HG03103 (cell line): ENCODE data around the gene ZNF732.
"Not testable (repeated sequence)": the region's sequence is repeated elsewhere in the genome, so short reads cannot be mapped to it uniquely, and the experiment has no call there.

Source experiments
- ATAC-seq: cut with Tn5 transposase; IDR thresholded peaks from one replicate; pipeline ENCODE4 v1.9.1; 2021; ENCODE audit warnings: low read depth; ENCODE audit not compliant: unreplicated experiment

The ZNF732 gene

DNA sequence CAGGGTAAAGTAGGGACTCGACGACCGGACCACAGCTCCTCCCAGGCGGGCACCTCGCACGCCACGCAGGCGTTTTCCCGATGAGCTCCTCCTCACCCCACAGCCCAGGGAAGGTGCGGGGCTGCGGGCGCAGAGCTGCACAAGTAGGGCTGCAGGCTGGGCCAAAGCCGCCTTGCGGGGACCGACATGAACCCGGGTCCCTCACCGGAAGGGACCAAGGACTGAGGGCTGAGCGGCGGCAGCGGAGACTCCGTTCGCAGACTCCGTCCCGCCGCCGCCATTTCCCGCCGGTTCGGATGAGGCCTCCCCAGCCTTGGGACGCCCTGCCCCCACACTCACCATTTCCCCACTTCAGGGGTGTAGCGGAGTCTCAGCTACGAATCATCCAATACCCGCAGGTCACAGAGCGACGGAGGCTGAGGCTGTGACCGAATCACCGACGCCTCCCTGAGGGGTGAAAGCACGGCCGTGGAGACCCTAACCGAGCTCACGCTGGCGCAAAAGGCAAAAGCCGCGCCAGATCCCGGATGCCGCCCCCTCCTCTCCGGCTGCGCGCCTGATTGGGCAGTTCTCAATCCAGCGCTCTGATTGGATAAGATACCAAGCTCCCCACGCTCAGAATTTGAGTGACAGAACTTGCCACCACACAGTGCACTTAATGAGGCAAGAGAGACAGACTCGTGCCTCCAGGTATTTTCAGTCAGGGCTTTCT, at the start of gene ZNF732:
Gene ZNF732 (minus strand): TSS at position 506 of the 712 bp plus-strand sequence. CDS start 164 bp downstream, at position 342.
- ATAC-seq: no peak

DNA sequence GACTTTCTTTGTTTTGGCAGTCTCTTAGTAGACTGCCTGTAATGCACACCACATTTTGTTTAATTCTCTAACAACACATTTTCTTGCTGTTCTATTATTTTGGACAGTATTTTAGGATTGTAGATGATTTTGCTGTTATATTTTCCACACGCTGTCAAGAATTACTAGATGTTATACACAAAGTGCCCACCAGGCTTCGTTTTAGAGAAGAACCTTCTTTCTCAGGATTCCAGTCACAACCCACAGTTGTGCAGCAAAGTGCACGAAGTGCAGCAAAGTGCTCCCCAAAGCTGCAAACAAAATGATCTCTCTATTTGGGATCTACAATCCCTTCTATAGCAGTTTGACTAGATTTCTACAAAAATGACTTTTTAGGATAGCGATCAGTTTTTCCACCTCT, 34.7 kb upstream of the ZNF732 start:
- ATAC-seq: no peak

DNA sequence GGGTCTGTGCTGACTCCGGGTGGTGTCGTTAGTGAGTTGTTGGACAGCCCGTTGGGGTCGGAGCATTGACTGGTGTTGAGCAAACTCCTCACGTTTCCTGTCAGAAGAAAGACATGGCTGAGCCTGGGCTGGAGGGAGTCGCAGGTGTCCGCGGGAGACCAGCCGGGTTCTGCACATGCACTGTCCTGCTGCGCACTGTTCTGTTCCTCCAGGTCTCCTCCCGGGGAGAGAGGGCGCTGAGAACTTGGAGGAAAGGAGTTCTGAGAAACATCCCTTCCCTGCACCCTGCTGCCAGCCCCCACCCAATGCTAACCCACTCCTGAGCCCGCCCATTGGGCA, 33.5 kb upstream of the ZNF732 start:
- ATAC-seq: no peak

DNA sequence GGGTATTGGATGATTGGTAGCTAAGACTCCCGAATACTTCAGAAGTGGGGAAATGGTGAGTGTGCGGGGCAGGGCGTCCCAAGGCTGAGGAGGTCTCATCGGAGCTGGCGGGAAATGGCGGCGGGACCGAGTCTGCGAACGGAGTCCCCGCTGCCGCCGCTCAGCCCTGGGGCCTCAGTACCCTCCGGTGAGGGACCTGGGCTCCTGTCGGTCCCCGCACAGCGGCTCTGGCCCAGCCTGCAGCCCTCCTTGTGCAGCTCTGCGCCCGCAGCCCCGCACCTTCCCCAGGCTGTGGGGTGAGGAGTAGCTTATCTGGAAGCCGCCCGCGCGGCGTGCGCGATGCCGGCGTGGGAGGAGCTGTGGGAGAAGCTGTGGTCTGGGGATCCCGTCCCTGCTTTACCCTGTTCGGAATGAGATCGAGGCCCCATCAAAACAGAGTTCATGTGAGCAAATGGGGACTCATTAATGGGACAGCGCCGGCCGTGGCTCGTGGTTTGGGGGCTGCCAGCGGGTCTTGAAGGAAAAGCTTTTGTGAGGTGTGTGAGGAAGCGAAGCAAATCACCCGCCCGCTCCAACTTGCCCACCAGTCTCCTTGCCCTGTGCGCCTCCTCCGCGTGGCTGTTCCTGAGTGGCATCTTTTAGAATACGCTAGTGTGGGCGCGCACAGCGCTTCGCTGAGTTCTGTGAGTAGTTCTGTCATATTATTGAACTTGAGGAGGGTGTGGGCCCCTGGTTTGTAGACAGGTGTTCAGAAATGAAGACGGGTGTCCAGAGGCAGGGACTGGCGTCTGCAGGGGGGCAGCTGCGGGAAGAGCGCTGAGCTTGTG, 32.9 kb upstream of the ZNF732 start:
- peak; percentile 24 for ATAC-seq

DNA sequence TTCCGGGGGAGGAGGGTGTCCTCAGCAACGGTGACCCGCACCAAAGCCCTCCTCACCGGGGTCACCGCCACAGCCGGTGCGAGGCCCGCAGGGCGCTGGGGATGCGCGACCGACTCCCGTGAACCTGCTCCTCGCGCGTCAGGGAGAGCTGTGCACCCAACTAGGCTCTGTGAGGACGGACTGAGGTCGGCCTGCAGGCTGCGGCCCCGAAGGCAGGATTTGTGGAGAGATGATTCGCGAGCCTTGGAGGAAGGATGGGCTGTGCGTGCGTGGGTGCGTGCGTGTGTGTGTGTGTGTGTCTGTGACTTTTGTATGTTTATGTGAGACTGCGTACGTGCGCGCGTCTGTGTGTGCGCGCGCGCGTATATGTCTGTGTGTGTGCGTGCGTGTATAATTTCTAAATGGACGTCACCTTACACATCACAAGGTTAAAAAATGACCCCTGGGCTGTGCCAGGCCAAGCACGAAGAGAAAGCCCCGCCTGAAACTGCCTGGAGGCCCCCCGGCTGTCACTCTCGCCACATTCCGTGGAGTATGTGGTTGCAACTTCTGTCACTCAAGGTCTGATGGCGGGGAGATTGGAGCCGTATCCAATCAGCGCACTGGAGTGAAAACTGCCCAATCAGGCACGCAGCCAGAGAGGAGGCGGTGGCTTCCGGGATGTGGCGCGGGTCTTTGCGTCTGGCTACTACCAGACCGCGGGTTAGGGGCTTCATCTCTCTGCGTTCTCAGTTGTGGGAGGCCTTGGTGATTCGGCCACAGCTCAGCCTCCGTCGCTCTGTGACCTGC, 32.1 kb upstream of the ZNF732 start, which contains the start of gene ZNF141:
Gene ZNF141 (plus strand): TSS at position 672 of the 789 bp plus-strand sequence. CDS start 170 bp downstream, outside the sequence.
- ATAC-seq: peak; percentile 95

DNA sequence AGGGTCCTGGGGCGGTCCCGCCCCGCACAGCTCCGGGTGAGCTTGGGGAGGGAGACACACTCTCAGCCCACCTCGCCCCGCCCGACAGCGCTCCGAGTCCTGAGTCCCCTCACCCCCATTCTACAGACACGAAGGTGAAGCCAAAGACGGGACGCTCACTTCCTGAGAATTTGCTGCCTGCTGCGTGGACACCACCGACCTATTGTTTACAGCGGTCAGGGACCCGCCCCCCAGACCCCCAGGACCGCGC, 31.5 kb upstream of the ZNF732 start:
- peak; percentile 3 for ATAC-seq

DNA sequence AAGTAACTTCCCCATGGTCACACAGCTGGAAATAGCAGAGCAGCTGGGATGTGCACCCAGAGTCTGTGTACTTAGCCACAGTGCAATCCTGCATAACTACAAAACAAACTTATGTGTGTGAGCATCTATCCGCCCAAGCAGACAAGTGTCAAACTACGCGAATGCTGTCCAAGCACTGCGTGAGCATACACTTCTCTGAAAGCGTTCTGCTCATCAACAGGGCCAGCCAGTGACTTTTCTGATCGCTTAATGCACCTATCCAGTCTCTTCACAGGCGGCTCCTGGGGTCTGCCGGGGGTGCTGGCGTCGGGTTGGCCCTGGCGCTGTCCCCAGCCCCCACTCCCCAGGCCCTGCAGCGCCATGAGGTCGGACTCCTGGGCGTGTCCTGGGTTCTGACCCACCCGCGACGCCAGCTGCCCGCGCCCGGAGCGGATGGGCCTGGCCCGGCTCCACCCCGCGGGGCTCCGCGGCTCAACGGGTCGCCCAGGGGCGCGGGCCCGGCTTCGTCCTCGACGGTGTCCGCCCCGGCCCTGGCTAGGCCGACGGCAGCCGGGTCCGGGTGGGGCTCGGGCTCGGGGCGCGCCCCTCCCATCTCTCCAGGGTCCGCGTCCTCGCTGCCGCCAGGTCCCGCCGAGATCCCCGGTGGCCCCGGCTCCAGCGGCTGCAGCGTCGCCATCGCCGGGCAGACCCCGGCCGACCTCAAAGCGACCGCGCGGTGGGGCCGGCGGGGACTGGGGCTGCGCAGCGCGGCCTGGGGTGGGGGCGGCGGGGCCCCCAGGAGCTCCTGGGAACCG, 31.0 kb upstream of the ZNF732 start:
- ATAC-seq: no peak

DNA sequence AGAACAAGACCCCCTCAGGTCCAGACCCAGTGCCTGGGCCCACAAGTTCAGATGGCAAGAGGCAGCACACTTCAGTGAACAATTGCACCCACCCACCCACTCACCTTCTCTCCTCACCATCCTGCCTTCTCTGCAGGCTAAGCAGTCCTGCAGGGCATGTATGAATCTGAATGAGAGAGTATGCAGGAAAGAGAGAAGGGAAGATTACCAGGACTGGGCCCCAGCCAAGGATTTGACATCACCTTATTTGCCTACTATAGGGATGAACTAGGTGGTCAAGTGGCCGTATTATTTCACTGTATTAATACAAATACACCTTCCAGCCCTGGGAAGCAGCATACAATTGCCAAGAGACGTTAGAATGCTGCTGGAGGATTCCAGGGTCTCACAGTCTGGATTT, 30.2 kb upstream of the ZNF732 start:
- no peak for ATAC-seq

DNA sequence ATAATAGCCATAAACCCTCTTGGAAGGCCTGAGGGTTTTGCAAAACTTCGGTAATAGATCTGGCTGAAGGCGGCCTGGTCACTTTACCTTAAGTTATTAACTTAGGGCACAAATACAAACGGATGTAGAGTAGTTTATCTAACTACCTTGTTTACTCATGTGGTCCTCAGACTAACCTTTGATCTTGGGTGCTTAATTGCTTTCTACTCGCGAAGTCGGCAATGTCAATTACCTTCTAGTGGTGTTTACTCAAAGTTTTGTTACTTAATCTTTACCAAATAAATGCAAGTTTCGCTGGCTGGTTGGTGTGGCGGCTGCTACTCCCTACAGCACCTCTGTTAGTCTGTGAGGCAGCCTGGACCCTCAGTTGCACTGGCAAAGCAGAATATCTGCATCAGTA, 23.5 kb upstream of the ZNF732 start:
- ATAC-seq: no peak

DNA sequence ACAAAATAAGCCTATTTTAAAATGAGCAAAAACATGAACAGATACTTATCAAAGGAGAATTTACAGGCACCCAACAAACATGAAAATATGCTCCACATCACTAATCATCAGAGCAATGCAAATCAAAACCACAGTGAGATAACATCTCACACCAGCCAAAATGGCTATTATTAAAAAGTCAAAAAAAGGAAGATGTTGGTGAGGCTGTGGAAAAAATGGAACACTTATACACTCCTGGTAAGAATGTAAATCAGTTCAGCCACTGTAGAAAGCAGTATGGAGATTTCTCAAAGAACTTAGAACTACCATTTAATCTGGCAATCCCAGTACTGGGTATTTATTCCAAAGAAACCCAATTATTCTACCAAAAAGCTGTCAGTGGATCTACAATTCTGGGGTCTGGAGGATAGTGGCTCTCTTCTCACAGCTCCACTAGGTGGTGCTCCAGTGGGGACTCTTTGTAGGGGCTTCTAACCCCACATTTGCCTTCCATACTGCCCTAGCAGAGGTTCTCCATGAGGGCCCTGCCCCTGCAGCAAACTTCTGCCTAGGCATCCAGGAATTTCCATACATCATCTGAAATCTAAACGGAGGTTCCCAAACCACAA, 9.1 kb upstream of the ZNF732 start:
- ATAC-seq: no peak

DNA sequence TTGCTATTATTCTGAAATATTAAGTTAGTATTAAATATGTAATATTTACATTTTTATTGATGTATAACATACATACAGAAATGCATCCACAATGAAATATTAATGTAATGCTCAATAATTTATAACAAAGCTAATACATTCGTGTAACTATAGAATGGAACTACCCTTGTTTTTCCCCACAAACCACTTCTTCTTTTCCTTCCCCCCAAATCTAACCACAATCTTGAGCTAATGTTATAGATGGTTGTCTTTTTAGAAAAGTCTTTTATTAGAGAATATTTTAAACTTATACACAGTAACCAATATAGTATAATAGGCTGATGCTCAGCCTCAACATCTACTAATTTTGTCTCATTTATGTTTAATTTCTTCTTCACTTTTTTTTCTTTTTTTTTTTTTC, 4.5 kb upstream of the ZNF732 start:
- no peak for ATAC-seq

DNA sequence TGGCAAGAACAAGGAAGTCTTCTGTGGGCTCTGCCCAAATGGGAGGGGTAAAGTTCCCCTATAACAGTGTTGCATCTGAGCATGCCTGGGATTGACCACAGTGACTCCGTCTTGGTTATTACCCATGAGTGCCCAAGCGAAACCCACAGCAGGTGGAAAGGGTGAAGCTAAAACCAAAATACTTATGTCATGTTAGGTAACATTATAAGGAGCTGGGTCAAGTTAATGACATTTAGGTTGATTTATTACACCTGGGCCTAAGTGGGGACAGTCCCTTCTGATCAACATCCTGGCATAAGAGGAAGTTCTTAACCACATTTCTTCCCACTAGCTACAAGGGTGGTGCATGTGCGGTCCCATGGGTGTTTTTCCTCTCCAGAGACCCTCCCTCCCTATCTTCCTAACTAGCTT, 1.3 kb upstream of the ZNF732 start:
- no peak for ATAC-seq

DNA sequence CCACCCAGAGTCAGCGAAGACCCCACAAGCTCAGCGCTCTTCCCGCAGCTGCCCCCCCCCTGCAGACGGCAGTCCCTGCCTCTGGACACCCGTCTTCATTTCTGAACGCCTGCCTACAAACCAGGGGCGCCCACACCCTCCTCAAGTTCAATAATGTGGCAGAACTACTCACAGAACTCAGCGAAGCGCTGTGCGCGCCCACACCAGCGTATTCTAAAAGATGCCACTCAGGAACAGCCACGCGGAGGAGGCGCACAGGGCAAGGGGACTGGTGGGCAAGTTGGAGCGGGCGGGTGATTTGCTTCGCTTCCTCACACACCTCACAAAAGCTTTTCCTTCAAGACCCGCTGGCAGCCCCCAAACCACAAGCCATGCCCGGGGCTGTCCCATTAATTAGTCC, 758 bp downstream of the ZNF732 start:
- ATAC-seq: not testable (repeated sequence)

DNA sequence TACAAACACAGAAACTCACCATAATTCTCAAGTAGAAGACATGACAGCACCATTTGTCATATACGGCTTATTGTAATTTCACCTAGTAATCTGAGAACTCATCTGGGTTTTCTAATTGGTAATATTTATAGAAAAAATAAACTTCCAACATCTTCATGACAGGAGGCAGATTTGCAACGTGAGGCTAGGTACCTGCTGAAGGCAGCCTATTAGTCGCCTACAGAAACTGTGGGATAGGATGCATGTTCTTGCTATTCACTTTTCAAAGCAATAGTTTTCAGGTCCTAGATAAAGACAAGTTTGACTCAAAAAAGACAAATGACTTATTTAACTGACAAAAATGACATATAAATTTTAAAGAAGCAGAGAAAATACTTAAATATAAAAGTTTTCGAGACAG, 2.9 kb downstream of the ZNF732 start:
- no peak for ATAC-seq

DNA sequence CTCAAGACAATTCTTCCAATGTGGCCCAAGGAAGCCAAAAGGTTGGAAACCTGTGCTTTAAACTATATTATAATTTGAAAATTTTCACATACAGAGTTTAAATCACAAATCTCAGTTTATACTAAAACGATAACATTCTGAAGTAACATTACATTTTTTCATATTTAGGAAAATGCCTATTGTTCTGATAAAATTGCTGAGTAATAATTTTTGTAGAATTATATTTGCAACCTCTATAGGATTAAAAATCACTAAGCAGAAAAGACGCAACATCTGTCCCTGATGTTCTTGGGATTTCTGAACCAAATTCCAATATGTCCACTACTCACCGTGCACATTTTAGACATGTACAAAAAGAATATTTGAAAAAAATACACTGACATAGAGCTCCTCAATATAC, 10.5 kb downstream of the ZNF732 start:
- no peak for ATAC-seq

DNA sequence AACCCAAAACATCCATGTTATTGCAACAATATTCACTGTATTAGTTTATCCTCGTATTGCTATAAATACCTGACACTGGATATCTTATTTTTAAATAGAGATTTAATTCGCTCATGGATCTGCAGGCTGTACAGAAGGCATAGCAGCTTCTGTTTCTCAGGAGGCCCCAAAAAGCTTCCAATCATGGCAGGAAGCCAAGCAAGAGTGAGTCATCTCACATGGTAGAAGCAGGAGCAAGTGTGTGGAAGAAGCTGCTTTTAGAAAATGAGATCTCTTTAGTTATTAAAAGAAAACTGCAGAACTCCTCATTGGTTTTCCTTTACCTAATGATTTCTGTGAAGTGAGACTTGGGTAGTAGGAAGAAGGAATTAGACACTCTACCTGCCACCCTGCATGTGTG, 16.4 kb downstream of the ZNF732 start:
- ATAC-seq: no peak

DNA sequence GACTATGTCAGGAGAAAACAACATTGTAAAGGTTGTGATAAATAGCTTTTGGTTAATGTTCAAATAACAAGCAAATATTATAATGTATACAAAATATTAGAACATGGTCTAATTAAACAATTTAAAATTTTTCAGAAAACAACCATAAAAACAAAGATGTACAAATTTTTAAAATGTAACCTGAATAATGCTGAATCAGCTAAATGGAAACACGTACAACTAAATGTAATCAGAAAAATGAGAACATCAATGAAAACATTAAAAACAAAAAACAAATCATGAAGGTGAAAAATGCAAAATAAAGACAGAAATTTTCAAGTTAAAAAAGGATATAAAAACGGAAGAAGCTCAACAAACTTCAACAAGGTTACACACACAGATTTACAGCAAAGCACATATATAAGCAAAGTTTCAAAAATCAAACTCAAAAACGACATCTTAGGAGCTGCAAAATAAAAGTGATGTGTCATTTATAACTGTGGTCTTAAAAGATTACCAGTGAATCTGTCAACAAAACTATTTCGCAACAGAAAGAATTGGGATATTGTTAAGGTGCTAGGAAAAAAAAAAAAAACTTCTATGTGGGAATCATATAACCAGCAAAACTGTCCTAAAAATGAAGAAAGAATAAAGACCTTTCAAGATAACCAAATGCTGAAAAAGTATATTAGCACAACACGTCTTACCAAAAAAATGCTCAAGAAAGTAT, 31.8 kb downstream of the ZNF732 start:
- ATAC-seq: no peak

DNA sequence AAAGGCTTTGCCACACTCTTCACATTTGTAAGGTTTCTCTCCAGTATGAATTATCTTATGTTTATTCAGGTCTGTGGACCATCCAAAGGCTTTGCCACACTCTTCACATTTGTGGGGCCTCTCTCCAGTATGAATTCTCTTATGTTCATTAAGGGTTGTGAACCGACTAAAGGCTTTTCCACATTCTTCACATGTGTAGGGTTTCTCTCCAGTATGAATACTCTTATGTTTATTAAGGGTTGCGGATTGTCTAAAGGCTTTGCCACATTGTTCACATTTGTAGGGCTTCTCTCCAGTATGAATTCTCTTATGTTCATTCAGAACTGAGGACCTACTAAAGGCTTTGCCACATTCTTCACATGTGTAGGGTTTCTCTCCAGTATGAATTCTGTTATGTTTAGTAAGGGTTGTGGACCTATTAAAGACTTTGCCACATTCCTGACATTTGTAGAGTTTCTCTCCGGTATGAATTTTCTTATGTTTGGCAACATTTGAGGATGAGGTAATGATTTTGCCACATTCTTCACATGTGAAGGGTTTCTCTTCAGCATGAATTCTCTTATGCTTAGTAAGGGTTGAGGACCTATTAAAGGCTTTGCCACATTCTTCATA, 33.7 kb downstream of the ZNF732 start:
- ATAC-seq: no peak

DNA sequence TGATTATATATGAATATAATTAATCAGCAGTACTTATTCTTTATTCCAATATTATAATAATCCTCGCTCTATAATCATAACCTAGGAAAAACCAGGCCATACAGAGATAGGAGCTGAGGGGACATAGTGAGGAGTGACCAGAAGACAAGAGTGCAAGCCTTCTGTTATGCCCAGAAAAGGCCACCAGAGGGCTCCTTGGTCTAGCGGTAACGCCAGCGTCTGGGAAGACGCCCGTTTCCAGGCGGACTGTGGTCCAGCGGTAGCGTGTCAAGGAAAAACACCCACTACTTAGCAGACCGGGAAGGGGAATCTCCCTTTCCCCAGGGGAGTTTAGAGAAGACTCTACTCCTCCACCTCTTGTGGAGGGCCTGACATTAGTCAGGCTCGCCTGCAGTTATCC, 46.0 kb downstream of the ZNF732 start:
- ATAC-seq: not testable (repeated sequence)
